ENCODE measurements around the gene FANCM.

FANCM gene

GRCh38 chr14:45246691-45247090 is 111.0 kb downstream of the FANCM start:
- H3K9me3 ChIP-seq (ENCODE audit: control insufficient read depth in 1 of 2, low read length in 2 of 2) = no peaks in the 10 kb centered on the region
- H3K27me3 ChIP-seq (ENCODE audit: low read depth, low read length) = no peaks in the 10 kb centered on the region
- H3K4me1 ChIP-seq (ENCODE audit: control insufficient read depth in 1 of 2, insufficient read depth in 2 of 2, low read length in 2 of 2) = peaks cover 4 to 10% of the 10 kb centered on the region in 2 donors
- H3K4me3 ChIP-seq (ENCODE audit: low read depth in 1 of 2, low read length in 2 of 2) = no peak overlapping the region
- peaks cover 0 to 3% of the 10 kb centered on the region in 2 donors for H3K36me3 ChIP-seq (ENCODE audit: control insufficient read depth in 1 of 2, insufficient read depth in 2 of 2, low read length in 2 of 2)
- H3K27ac ChIP-seq (ENCODE audit: low read length) = no peak overlapping the region

GRCh38 chr14:45247427-45247826 is 111.7 kb downstream of the FANCM start:
- H3K27me3 ChIP-seq (ENCODE audit: low read depth, low read length) = no peaks in the 10 kb centered on the region
- no peaks in the 10 kb centered on the region for H3K36me3 ChIP-seq (ENCODE audit: control insufficient read depth in 1 of 2, insufficient read depth in 2 of 2, low read length in 2 of 2)
- no peak overlapping the region for H3K4me3 ChIP-seq (ENCODE audit: low read depth in 1 of 2, low read length in 2 of 2)
- H3K4me1 ChIP-seq (ENCODE audit: control insufficient read depth in 1 of 2, insufficient read depth in 2 of 2, low read length in 2 of 2) = peaks cover 6 to 10% of the 10 kb centered on the region in 2 donors
- no peaks in the 10 kb centered on the region for H3K9me3 ChIP-seq (ENCODE audit: control insufficient read depth in 1 of 2, low read length in 2 of 2)
- H3K27ac ChIP-seq (ENCODE audit: low read length) = no peak overlapping the region

- Histone ChIP-seq H3K4me1 (ENCODE audit: control insufficient read depth in 1 of 2, insufficient read depth in 2 of 2, low read length in 2 of 2) (peaks cover 6 to 10% of the 10 kb centered on the region in 2 donors), H3K27ac (ENCODE audit: low read length) (peak overlapping the region; percentile 77), H3K9me3 (ENCODE audit: control insufficient read depth in 1 of 2, low read length in 2 of 2) (no peaks in the 10 kb centered on the region), H3K4me3 (ENCODE audit: low read depth in 1 of 2, low read length in 2 of 2) (peak overlapping the region; percentile 30 to 59), H3K27me3 (ENCODE audit: low read depth, low read length) (no peaks in the 10 kb centered on the region), H3K36me3 (ENCODE audit: control insufficient read depth in 1 of 2, insufficient read depth in 2 of 2, low read length in 2 of 2) (no peaks in the 10 kb centered on the region)
These were observed 114.3 kb downstream of the FANCM start for GRCh38 chr14:45249856-45250575.
